Neural cell (in vitro differentiated cells): ENCODE results near the gene SYK. TPM values are rescaled to one million over a fixed set of nuclear protein-coding genes. Genes with fewer than 3 reads are reported as not detected.

Experiments used
- H2AFZ ChIP-seq: fragments of 200-600, 300-800 bp; sonication (generic), shearing (Covaris generic); 2 replicates; pipeline ENCODE4 v1.6.0; 2014; ENCODE audit warnings: low read depth, mild to moderate bottlenecking, antibody characterized with exemption, low read length, moderate library complexity
- H3F3A ChIP-seq: fragments of 200-600 bp; shearing (Covaris generic); 2 replicates; pipeline ENCODE4 v1.6.1; 2016; ENCODE audit warnings: mild to moderate bottlenecking, moderate library complexity, mixed read lengths, antibody characterized with exemption, low read length; ENCODE audit not compliant: insufficient read depth, poor library complexity, severe bottlenecking
- H3K27ac ChIP-seq: fragments of 200-600, 300-800 bp; sonication (generic), shearing (Covaris generic); 2 replicates; pipeline ENCODE4 v1.5.1; 2014; ENCODE audit warnings: mild to moderate bottlenecking, low read length, moderate library complexity
- H3K27me3 ChIP-seq: fragments of 300-800, 200-600 bp; sonication (generic), shearing (Covaris generic); 2 replicates; pipeline ENCODE4 v1.6.0; 2014; ENCODE audit warnings: mild to moderate bottlenecking, low read depth, low read length, moderate library complexity; ENCODE audit not compliant: insufficient read depth
- H3K36me3 ChIP-seq: fragments of 300-800, 200-600 bp; sonication (generic), shearing (Covaris generic); 2 replicates; pipeline ENCODE4 v1.5.1; 2014; ENCODE audit warnings: mild to moderate bottlenecking, antibody characterized with exemption, low read length, moderate library complexity; ENCODE audit not compliant: insufficient read depth
- H3K4me2 ChIP-seq: fragments of 300-800, 200-600 bp; sonication (generic), shearing (Covaris generic); 2 replicates; pipeline ENCODE4 v1.6.0; 2014; ENCODE audit warnings: mild to moderate bottlenecking, low read length
- H3K4me3 ChIP-seq: fragments of 300-800, 200-600 bp; sonication (generic), shearing (Covaris generic); 2 replicates; pipeline ENCODE4 v1.5.1; 2014; ENCODE audit warnings: mild to moderate bottlenecking, low read length, moderate library complexity
- H3K79me2 ChIP-seq: fragments of 200-600 bp; shearing (Covaris generic); replicated peaks from 2 replicates; pipeline ENCODE4 v1.6.0; 2014; ENCODE audit warnings: mild to moderate bottlenecking, low read length, moderate library complexity; ENCODE audit not compliant: insufficient read depth
- H3K9ac ChIP-seq: fragments of 300-800, 200-600 bp; sonication (generic), shearing (Covaris generic); 2 replicates; pipeline ENCODE4 v1.6.1; 2016; ENCODE audit warnings: mild to moderate bottlenecking, low read length, mixed read lengths
- H3K9me2 ChIP-seq: fragments of 200-600 bp; shearing (Covaris generic); 2 replicates; pipeline ENCODE4 v1.6.1; 2016; ENCODE audit warnings: mild to moderate bottlenecking, low read length, mixed read lengths; ENCODE audit not compliant: insufficient read depth
- H3K9me3 ChIP-seq: fragments of 200-600, 300-800 bp; sonication (generic), shearing (Covaris generic); 2 replicates; pipeline ENCODE4 v1.6.1; 2016; ENCODE audit warnings: mild to moderate bottlenecking, mixed run types, low read length, moderate library complexity, mixed read lengths
- H4K20me1 ChIP-seq: fragments of 200-600 bp; shearing (Covaris generic); 2 replicates; pipeline ENCODE4 v1.6.1; 2016; ENCODE audit warnings: mild to moderate bottlenecking, mixed run types; ENCODE audit not compliant: insufficient read depth
- EP300 ChIP-seq: fragments of 450-650 bp; conservative IDR thresholded peaks from 2 replicates; pipeline ENCODE4 v1.6.1; 2014; ENCODE audit warnings: antibody characterized with exemption, mild to moderate bottlenecking, moderate library complexity; ENCODE audit not compliant: poor library complexity, severe bottlenecking
- EZH2 ChIP-seq: fragments of 200-600, 300-800 bp; shearing (Covaris generic), sonication (generic); IDR thresholded peaks from 2 replicates; pipeline ENCODE4 v1.6.1; 2014; ENCODE audit warnings: antibody characterized with exemption, low read length, borderline replicate concordance, mild to moderate bottlenecking; ENCODE audit not compliant: insufficient read depth, poor library complexity, severe bottlenecking
- MXI1 ChIP-seq: fragments of 450-650 bp; conservative IDR thresholded peaks from 2 replicates; pipeline ENCODE4 v1.6.1; 2014; ENCODE audit warnings: antibody characterized with exemption, mild to moderate bottlenecking; ENCODE audit not compliant: poor library complexity, severe bottlenecking
- POLR2AphosphoS5 ChIP-seq: IDR thresholded peaks from 2 replicates; pipeline ENCODE4 v1.6.1; 2012
- RAD21 ChIP-seq: fragments of 450-650 bp; conservative IDR thresholded peaks from 2 replicates; pipeline ENCODE4 v1.6.1; 2014; ENCODE audit warnings: antibody characterized with exemption, mild to moderate bottlenecking, moderate library complexity
- REST ChIP-seq: IDR thresholded peaks from 2 replicates; pipeline ENCODE4 v1.6.1; 2012; ENCODE audit warnings: borderline replicate concordance
- SMC3 ChIP-seq: fragments of 450-650 bp; conservative IDR thresholded peaks from 2 replicates; pipeline ENCODE4 v1.6.1; 2014; ENCODE audit warnings: antibody characterized with exemption, mild to moderate bottlenecking, moderate library complexity; ENCODE audit not compliant: poor library complexity
- TAF1 ChIP-seq: IDR thresholded peaks from 2 replicates; pipeline ENCODE4 v1.6.1; 2012; ENCODE audit warnings: low read depth
- polyA plus RNA-seq: library from polyadenylated mRNA; depleted of rRNA; stranded (reverse); fragments of >200 nt; gene quantifications from 2 replicates; pipeline ENCODE4 v1.2.3, GENCODE V29; 2014
- TF ChIP-seq, protein P1 (sequence below): fragments of 450-650 bp; IDR thresholded peaks from 2 replicates; pipeline ENCODE4 v1.5.1; 2014; ENCODE audit warnings: antibody characterized with exemption, mild to moderate bottlenecking, moderate library complexity; ENCODE audit not compliant: poor library complexity, severe bottlenecking

SYK gene
- polyA plus RNA-seq, 1 donor from 2014 or later = not detected

GRCh38 chr9:90830977-90831376, 29.4 kb downstream of the SYK start:
- no peaks in the 10 kb centered on the region for H3K36me3 ChIP-seq
- no peaks in the 10 kb centered on the region for H3K79me2 ChIP-seq
- no peak overlapping the region for H3K9ac ChIP-seq
- H3K27me3 ChIP-seq = no peaks in the 10 kb centered on the region
- no peak overlapping the region for H3K4me3 ChIP-seq
- H2AFZ ChIP-seq = no peak overlapping the region
- H3K27ac ChIP-seq = no peak overlapping the region
- H3F3A ChIP-seq = no peaks in the 10 kb centered on the region
- H4K20me1 ChIP-seq = no peaks in the 10 kb centered on the region
- TF ChIP-seq, protein P1, sequence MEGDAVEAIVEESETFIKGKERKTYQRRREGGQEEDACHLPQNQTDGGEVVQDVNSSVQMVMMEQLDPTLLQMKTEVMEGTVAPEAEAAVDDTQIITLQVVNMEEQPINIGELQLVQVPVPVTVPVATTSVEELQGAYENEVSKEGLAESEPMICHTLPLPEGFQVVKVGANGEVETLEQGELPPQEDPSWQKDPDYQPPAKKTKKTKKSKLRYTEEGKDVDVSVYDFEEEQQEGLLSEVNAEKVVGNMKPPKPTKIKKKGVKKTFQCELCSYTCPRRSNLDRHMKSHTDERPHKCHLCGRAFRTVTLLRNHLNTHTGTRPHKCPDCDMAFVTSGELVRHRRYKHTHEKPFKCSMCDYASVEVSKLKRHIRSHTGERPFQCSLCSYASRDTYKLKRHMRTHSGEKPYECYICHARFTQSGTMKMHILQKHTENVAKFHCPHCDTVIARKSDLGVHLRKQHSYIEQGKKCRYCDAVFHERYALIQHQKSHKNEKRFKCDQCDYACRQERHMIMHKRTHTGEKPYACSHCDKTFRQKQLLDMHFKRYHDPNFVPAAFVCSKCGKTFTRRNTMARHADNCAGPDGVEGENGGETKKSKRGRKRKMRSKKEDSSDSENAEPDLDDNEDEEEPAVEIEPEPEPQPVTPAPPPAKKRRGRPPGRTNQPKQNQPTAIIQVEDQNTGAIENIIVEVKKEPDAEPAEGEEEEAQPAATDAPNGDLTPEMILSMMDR = no peak
- TF ChIP-seq MXI1 (no peak), EZH2 (no peak), RAD21 (no peak), SMC3 (no peak), POLR2AphosphoS5 (no peak), TAF1 (no peak), REST (no peak), EP300 (no peak)
- H3K4me2 ChIP-seq = no peak overlapping the region
- no peaks in the 10 kb centered on the region for H3K9me3 ChIP-seq
- no peaks in the 10 kb centered on the region for H3K9me2 ChIP-seq

DNA sequence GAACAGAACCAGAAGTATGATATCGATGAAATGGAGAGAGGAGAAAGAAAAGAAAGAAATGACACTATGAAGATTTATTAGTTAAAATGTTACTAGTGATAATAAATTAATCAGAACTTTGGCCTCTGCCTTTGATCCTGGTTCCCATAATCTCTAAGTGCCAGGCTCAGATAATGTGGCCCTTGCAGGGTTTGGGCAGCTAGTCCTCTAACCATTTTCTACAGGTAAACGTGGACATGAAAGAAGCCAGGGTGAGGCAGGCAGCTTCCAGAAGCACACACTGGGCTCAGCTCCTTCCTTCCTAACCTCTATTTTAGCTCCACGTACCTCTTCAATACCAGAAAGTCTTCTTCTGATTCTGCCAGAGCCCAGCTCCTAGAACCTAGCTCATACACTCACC, 30.6 kb downstream of the SYK start:
- no peak for TF ChIP-seq MXI1
- no peak for TF ChIP-seq EP300
- TF ChIP-seq EZH2 = no peak
- TF ChIP-seq RAD21 = no peak
- TF ChIP-seq SMC3 = no peak
- TF ChIP-seq, protein P1 = no peak
- no peak for TF ChIP-seq REST
- TF ChIP-seq POLR2AphosphoS5 = no peak
- TF ChIP-seq TAF1 = no peak
- Histone ChIP-seq H3K79me2 (no peaks in the 10 kb centered on the region), H3K4me2 (no peak overlapping the region), H3K27ac (no peak overlapping the region), H3K27me3 (no peaks in the 10 kb centered on the region), H2AFZ (no peak overlapping the region), H3K9me3 (no peaks in the 10 kb centered on the region), H3K9ac (no peak overlapping the region), H4K20me1 (no peaks in the 10 kb centered on the region), H3K36me3 (no peaks in the 10 kb centered on the region), H3K4me3 (no peak overlapping the region), H3F3A (no peaks in the 10 kb centered on the region), H3K9me2 (no peaks in the 10 kb centered on the region)
